Fibroblast of lung (primary cell): ENCODE data around the gene EPS15.
"Not testable (repeated sequence)": the region's sequence is repeated elsewhere in the genome, so short reads cannot be mapped to it uniquely, and the experiment has no call there.

ENCODE experiments used
- CTCF ChIP-seq, 2 donors: IDR thresholded peaks in 1 of 2; conservative IDR thresholded peaks in 1 of 2; 1 replicate in 1 of 2; 2 replicates in 1 of 2; pipeline ENCODE4 v1.5.1; 2011 to 2012; ENCODE audit warnings: low read length in 2 of 2, control low read depth in 1 of 2, inconsistent platforms in 1 of 2, low read depth in 1 of 2, mild to moderate bottlenecking in 1 of 2
- EZH2 ChIP-seq: IDR thresholded peaks from 2 replicates; pipeline ENCODE4 v1.5.1; 2012; ENCODE audit warnings: low read length, control low read depth, mild to moderate bottlenecking; ENCODE audit errors: missing control alignments

DNA sequence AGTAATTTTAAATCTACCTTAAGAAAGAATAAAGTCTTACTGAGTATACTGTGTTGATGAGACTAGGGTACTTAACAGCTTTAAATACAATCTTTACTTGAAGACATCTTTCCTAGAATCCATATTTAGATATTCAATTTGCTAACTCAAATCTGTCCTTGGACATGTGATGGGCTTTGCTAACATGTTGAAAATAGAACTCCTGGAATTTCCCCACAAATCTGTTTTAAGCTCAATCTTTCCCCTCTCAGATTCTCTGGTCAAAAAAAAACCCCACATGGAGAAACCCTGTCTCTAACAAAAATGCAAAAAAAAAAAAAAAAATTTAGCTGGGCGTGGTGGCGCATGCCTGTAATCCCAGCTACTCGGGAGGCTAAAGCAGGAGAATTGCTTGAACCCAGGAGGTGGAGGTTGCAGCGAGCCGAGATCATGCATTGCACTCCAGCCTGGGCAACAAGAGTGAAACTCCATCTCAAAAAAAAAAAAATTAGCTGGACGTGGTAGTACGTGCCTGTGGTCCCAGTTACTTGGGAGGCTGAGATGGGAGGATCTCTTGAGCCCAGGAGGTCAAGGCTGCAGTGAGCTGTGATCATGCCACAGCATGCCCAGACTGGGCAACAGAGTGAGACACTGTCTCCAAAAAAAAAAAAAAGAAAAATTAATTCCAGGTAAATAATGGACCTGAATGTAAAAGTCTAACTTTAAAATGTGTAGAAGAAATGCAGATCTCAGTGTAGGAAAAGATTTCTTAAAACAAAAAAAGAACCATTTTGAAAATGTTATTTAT is 109.1 kb downstream of the EPS15 start:
- not testable (repeated sequence) for TF ChIP-seq CTCF (conservative IDR thresholded peaks at IDR 0.05 in 1 of 2, IDR thresholded peaks at IDR 0.05 in 1 of 2; ENCODE audit: low read depth in 1 of 2, low read length in 2 of 2); EZH2
